GM12872 (cell line): ENCODE measurements around the gene MRC1.

Experiments
- CTCF ChIP-seq: IDR thresholded peaks from 3 replicates; pipeline ENCODE4 v1.5.1; 2011; ENCODE audit warnings: low read depth, mild to moderate bottlenecking, low read length, moderate library complexity; ENCODE audit not compliant: insufficient read depth

The MRC1 gene

DNA sequence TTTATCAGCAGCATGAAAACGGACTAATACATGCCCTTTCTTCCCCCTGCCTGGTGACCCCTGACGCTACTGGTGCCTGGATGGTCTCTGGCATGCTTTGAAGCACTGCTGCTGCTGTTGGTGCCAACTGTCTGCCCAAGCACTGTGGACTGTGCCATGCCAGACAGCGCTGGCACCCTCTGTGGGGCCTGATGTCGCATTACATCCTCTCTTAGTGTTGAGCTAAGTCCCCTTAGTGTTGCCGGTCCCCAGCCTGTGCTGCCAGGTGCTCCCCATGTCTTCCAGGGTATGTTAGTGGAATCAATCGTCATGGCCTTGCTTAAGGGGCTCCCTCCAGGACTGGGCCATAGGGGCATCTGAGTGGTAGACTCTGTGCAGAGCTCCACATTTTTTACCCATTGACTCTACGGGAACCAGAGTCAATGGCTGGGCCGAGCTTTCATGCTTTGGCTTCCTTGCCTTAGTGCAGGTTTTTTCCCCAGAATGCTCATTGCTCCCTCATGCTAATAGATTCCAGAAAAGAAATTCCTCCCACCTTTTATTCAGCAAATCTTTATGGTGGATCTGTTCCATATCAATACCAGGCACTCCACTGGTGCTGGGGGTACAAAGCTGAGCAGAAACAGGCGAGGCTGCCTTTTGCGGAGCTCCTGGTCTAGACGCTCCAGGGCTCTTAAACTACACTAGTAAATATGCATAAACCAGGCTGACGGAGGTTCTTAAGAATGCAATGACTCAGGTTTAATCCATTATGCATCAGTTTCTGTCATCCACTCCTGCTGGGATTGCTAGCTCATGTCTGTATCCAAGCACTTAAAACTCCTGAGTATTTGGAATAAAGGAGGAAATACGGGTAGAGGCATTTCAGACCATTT, 21.8 kb upstream of the MRC1 start:
- TF ChIP-seq CTCF = no peak

GRCh38 chr10:17788646-17789045, 20.5 kb upstream of the MRC1 start:
- no peak for TF ChIP-seq CTCF

- no peak for TF ChIP-seq CTCF
Observed at GRCh38 chr10:17789396-17789795, 19.8 kb upstream of the MRC1 start.

- TF ChIP-seq CTCF = no peak
Observed at GRCh38 chr10:17790651-17791050, 18.5 kb upstream of the MRC1 start.

DNA sequence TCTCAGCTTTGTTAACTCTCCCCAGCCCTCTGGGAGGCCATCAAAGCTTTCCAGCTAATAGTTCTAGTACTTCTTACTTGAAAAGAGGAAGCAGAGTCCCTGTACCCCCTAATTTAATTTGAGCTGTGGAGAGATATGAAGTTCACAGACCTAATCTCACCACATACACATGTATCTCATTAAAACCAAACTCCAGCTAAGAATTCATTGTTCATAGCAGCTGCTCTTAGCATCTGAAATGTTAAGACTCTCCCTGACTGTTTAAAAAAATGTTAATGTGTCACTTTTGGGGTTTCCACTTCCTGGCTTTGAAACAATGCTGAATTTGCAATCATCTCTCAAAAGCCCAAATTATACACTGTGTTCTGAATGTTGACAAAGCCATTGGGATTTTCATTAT, 16.2 kb upstream of the MRC1 start:
- TF ChIP-seq CTCF = no peak

- no peak for TF ChIP-seq CTCF
Observed at GRCh38 chr10:17793823-17794644, 15.1 kb upstream of the MRC1 start.

- no peak for TF ChIP-seq CTCF
Observed at GRCh38 chr10:17795083-17795482, 14.1 kb upstream of the MRC1 start.
